Ascending aorta (tissue), 2 donors: ENCODE data around the gene RANBP1. TPM values are rescaled to one million over a fixed set of nuclear protein-coding genes. Genes with fewer than 3 reads are reported as not detected.
A peak's percentile ranks its signal among the peaks of the same experiment; 100 is the strongest.

ENCODE experiments used
- DNase-seq, 2 donors: peaks; one replicate each; pipeline ENCODE4 v3.0.0-alpha.2; 2019; ENCODE audit warnings: low spot score in 2 of 2
- H3K27ac ChIP-seq, 2 donors: fragments of 200-600 bp; sonication (generic); one replicate each; pipeline ENCODE4 v1.5.1; 2016 to 2017; ENCODE audit warnings: mild to moderate bottlenecking in 1 of 2
- H3K27me3 ChIP-seq: fragments of 200-600 bp; sonication (generic); one replicate; pipeline ENCODE4 v1.5.1; 2017
- H3K36me3 ChIP-seq, 2 donors: fragments of 200-600 bp; sonication (generic); one replicate each; pipeline ENCODE4 v1.5.1; 2016
- H3K4me1 ChIP-seq, 2 donors: fragments of 200-600 bp; sonication (generic); one replicate each; pipeline ENCODE4 v1.5.1; 2016 to 2017; ENCODE audit warnings: mild to moderate bottlenecking in 1 of 2
- H3K4me3 ChIP-seq, 2 donors: fragments of 200-600 bp; sonication (generic); one replicate each; pipeline ENCODE4 v1.5.1; 2016 to 2017; ENCODE audit warnings: mild to moderate bottlenecking in 1 of 2
- H3K9me3 ChIP-seq, 2 donors: fragments of 200-600 bp; sonication (generic); one replicate each; pipeline ENCODE4 v1.5.1; 2016
- CTCF ChIP-seq, 3 experiments: fragments of 200-600 bp in 2 of 3; fragments of 450-650 bp in 1 of 3; sonication (generic) in 2 of 3; IDR thresholded peaks; one replicate each; pipeline ENCODE4 v1.5.1; 2016 to 2019; ENCODE audit warnings: antibody characterized with exemption in 3 of 3, mild to moderate bottlenecking in 1 of 3, moderate library complexity in 1 of 3
- intact Hi-C: fragments of 100-400 bp; cut with DNase I; formaldehyde crosslinking; loops from one replicate; pipeline ENCODE4 v1.15.1; 2023
- total RNA-seq: library from RNA; depleted of rRNA; stranded (reverse); fragments of >200 nt; gene quantifications from one replicate; pipeline ENCODE4 v1.1.0, GENCODE V29; 2016

RANBP1 gene
- total RNA-seq, 1 donor from 2014 or later, result 302 TPM

DNA sequence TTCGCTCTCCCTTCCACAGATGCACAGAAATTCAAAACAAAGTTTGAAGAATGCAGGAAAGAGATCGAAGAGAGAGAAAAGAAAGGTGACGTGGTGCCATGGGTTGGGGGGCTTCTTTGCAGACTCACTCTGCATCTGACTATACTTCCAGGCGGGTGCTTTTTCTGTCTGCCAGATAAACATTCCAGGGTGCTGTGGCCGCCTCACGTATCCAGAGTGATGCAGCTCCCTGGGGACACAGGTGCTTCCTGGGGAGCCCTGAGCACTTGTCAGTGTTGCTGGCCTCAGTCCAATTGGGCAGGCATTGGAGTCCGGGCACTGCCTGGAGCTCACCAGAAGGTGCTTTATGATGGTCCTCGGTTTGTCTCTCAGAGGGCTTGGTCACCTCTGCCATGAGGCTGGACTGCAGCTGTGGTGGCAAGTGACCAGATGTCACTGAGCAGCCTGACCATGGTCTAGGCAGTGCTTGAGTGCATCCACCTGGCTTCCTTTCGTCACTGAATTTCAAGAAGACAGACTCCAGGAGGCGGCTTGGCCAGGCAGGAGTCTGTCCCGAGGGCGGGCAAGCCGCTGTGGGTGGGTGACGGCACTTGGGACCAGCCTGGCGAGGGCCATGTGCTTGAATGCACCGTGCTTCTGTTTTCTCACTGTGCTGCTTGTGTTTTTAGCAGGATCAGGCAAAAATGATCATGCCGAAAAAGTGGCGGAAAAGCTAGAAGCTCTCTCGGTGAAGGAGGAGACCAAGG lies 10.6 kb downstream of the RANBP1 start:
- H3K9me3 ChIP-seq, result no peaks in the 10 kb centered on the region
- TF ChIP-seq CTCF (IDR thresholded peaks at IDR 0.05), result no peak
- H3K36me3 ChIP-seq, result peaks cover 38 to 46% of the 10 kb centered on the region in 2 donors
- no peak for DNase-seq
- intact Hi-C loops, result no loop called here
- H3K4me3 ChIP-seq, result no peak overlapping the region
- peaks cover 0 to 3% of the 10 kb centered on the region in 2 donors for H3K4me1 ChIP-seq
- H3K27ac ChIP-seq, result no peak overlapping the region
- no peaks in the 10 kb centered on the region for H3K27me3 ChIP-seq

- Histone ChIP-seq H3K27me3 (no peaks in the 10 kb centered on the region), H3K9me3 (no peaks in the 10 kb centered on the region), H3K36me3 (peaks cover 32 to 37% of the 10 kb centered on the region in 2 donors), H3K4me1 (peaks cover 1 to 4% of the 10 kb centered on the region in 2 donors), H3K4me3 (no peak overlapping the region), H3K27ac (no peak overlapping the region)
- no peak for DNase-seq
- no peak for TF ChIP-seq CTCF (IDR thresholded peaks at IDR 0.05)
- intact Hi-C loops, result no loop called here
Observed at GRCh38 chr22:20127318-20127868, 11.5 kb downstream of the RANBP1 start.

DNA sequence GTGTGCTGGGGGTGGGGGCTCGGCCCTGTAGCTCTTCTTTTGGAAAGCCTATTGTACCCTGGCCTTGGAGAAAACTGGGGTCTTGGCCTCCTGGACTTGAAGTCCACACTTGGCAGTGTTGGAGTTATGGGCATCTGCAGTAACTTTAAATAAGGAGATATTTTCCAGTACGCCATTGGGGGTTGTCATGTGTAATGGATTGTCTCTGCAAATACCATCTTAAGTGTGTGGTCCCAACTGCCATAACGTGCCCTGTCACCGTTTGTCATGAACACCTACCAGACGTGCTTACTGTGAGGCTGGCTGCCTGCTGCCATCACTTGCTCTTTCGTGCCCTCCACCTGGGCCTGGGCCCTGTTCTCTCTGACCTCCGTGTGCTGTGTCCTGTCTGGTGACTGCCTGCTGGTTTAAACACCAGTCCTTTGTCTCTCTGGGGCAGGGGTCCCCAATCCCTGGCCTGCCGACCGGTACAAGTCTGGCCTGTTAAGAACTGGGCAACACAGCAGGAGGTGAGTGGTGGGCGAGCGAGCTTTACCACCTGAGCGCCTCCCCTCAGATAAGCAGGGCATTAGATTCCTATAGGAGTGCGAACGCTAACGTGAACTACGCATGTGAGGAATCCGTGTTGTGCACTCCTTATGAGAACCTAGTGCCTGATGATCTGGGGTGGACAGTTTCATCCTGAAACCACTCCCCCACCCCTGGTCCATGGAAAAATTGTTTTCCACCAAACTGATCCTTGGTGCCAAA lies 12.1 kb downstream of the RANBP1 start:
- H3K36me3 ChIP-seq, result peaks cover 32 to 37% of the 10 kb centered on the region in 2 donors
- H3K27me3 ChIP-seq, result no peaks in the 10 kb centered on the region
- intact Hi-C loops, result no loop called here
- no peak for TF ChIP-seq CTCF (IDR thresholded peaks at IDR 0.05)
- peaks cover 8 to 9% of the 10 kb centered on the region in 2 donors for H3K4me1 ChIP-seq
- no peak overlapping the region for H3K4me3 ChIP-seq
- no peak for DNase-seq
- no peaks in the 10 kb centered on the region for H3K9me3 ChIP-seq
- no peak overlapping the region for H3K27ac ChIP-seq

DNA sequence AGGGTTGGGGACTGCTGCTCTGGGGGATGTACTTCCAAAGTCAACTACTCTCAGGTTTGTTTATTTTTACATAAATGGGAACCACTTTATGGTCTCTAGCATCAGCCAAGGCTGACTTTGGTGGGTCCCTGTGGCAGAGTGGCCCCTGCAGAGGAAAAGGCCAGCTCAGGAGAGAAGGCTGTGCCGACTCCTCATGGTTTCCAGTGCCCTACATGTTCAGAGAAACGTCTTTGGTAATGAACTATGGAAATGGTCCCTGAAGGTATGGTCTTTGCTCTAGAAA lies 12.7 kb downstream of the RANBP1 start:
- Histone ChIP-seq H3K36me3 (peaks cover 29 to 36% of the 10 kb centered on the region in 2 donors), H3K9me3 (no peaks in the 10 kb centered on the region), H3K27ac (no peak overlapping the region), H3K27me3 (no peaks in the 10 kb centered on the region), H3K4me1 (peaks cover 9 to 13% of the 10 kb centered on the region in 2 donors), H3K4me3 (no peak overlapping the region)
- DNase-seq, result no peak
- TF ChIP-seq CTCF (IDR thresholded peaks at IDR 0.05), result no peak
- intact Hi-C loops, result no loop called here

DNA sequence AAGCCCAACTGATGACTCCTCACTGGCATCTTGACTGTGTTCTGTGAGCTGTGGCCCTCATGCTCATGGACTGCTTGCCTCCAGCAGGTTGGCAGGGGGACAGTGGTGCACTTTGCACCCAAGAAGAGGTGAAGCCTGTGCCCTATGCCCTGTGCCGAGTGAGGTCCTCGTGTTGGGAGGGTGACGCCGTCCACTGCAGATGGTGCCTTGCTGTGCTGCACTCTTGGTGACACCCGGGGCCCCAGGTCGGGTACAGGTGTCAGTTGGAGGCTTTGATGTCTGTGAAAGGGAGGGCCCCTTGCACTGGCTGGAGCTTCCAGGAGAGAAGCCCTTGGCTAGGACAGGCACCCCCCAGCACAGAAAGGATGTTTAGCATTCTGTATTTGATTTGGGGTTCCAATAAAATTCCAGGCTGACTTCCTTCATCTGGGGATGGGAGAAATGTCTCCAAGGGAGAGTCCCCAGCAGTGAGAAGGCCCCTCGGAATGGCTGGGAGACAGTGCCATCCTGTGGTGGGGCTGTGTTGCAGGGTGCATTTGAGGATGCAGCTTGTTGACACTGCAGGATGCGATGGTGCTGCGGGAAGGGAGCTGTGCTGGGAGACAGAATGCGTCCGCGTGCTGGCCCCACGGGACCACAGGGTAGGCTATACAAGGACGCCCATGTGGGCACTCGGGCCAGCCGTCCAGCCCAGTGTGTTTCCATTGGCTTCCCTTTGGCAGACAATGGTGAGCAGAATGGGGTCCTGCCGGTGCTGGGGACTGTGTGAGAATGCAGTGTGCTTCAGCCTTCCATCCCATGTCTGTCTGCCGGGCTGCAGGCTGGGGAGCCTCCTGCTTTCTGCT lies 13.2 kb downstream of the RANBP1 start:
- no peaks in the 10 kb centered on the region for H3K27me3 ChIP-seq
- intact Hi-C loops, result no loop called here
- H3K9me3 ChIP-seq, result no peaks in the 10 kb centered on the region
- H3K27ac ChIP-seq, result no peak overlapping the region
- DNase-seq, result no peak
- TF ChIP-seq CTCF (IDR thresholded peaks at IDR 0.05), result peak in 1 of 3 experiments; percentile 18
- no peak overlapping the region for H3K4me3 ChIP-seq
- H3K4me1 ChIP-seq, result peaks cover 14 to 18% of the 10 kb centered on the region in 2 donors
- H3K36me3 ChIP-seq, result peaks cover 24 to 30% of the 10 kb centered on the region in 2 donors
